Fibroblast of mammary gland (primary cell): ENCODE results near the gene HDAC1.
"Not testable (repeated sequence)": the region's sequence is repeated elsewhere in the genome, so short reads cannot be mapped to it uniquely, and the experiment has no call there.

ENCODE experiments used
- DNase-seq: peaks from one replicate; pipeline ENCODE4 v3.0.0-alpha.2; 2010; ENCODE audit warnings: low read depth
- H3K4me3 ChIP-seq: 2 replicates; pipeline ENCODE4 v1.5.1; 2011; ENCODE audit warnings: low read depth, mild to moderate bottlenecking, low read length, moderate library complexity; ENCODE audit not compliant: control insufficient read depth
- TF ChIP-seq, protein P1 (sequence below): conservative IDR thresholded peaks from 2 replicates; pipeline ENCODE4 v1.5.1; 2011; ENCODE audit warnings: low read depth, low read length, inconsistent platforms; ENCODE audit not compliant: control insufficient read depth, insufficient read depth

The HDAC1 gene

DNA sequence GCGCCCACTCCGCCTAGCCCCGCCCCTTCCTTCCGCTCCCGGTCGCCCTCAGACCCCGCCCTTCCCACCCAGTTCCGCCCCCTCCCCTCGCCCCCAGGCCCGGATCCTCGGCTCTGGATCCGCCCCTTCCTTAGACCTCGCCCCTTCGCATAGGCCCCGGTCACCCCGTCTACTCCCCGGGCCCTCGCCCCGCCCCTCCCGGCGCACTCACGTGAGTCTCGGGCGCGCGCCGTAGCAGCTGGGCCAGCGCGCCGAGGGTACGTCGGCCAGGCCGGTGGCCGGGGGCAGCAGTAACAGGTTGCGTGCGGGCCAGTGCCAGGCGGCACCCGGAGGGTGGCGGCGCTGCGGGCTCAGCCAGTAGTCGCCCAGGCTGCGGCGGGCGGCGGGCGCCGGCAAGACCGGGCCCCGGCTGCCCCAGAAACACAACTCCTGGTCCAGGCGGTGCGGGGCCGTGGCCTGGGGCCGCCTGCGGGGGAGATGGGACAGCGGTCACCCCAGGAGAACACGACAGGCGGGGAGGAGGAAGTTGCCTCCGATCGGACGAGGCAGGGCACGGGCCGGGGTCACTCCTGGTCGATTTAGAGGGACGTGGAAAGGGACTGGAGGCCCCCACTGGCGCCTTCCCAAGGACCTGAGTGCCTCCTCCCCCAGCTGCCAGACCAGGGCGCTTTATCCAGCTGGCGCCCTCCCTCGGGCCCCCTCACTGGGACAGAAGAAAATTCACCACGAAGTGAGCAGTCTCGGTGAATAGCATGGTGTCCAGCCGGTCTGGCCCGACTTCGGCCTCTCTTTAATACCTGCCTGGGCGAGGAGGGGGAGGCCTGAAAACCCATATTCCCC lies 59.7 kb downstream of the HDAC1 start:
- TF ChIP-seq, protein P1, sequence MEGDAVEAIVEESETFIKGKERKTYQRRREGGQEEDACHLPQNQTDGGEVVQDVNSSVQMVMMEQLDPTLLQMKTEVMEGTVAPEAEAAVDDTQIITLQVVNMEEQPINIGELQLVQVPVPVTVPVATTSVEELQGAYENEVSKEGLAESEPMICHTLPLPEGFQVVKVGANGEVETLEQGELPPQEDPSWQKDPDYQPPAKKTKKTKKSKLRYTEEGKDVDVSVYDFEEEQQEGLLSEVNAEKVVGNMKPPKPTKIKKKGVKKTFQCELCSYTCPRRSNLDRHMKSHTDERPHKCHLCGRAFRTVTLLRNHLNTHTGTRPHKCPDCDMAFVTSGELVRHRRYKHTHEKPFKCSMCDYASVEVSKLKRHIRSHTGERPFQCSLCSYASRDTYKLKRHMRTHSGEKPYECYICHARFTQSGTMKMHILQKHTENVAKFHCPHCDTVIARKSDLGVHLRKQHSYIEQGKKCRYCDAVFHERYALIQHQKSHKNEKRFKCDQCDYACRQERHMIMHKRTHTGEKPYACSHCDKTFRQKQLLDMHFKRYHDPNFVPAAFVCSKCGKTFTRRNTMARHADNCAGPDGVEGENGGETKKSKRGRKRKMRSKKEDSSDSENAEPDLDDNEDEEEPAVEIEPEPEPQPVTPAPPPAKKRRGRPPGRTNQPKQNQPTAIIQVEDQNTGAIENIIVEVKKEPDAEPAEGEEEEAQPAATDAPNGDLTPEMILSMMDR = no peak
- DNase-seq = peak; percentile 84
- peak overlapping the region; percentile 63 for H3K4me3 ChIP-seq

DNA sequence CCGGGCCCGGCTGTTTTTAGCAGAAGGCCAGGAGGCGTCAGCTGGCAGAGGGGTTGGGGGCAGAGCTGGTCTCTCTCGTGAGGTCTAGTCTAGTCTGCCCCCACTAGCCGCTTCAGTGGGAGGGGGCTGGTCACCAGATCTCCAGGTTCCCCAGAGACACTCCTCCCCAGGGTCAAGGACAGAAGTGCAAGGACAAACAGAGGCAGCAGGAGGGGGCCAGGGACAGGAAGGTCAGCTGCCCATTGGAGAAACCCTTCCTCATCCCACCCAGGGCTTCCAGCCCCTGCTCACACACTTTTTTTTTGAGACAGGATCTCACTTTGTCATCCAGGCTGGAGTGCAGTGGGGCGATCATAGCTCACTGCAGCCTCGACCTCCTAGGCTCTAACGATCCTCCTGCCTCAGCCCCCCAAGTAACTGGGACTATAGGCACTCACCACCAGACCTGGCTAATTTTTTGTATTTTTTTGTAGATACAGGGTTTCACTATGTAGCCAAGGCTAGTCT lies 60.4 kb downstream of the HDAC1 start:
- DNase-seq = no peak
- peak overlapping the region; percentile 63 for H3K4me3 ChIP-seq

DNA sequence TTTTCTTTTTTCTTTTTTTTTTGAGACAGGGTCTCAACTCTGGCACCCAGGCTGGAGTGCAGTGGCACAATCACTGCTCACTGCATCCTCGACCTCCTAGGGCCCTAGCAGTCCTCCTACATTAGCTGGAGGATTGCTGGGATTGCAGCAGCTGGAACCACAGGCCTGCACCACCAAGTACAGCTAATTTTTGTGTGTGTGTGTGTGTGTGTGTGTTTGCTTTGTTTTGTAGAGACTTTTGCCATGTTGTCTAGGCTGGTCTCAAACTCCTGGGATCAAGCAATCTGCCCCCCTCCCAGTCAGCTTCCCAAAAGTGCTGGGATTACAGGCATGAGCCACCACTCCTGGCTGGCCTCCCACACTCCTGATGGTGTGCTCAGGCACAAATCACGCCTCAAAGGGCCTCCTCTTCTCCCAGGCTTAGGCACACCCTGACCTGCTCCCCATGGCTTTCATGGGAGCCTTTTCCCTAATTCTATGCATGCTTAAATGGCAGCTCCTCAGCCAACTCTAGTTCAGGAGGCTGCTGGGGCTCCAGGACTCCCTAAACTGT lies 61.0 kb downstream of the HDAC1 start:
- TF ChIP-seq, protein P1 = no peak
- DNase-seq = peak; percentile 38
- H3K4me3 ChIP-seq = no peak overlapping the region

More for the DNA sequence above, 60.4 kb downstream of the HDAC1 start:
- TF ChIP-seq, protein P1 = no peak

DNA sequence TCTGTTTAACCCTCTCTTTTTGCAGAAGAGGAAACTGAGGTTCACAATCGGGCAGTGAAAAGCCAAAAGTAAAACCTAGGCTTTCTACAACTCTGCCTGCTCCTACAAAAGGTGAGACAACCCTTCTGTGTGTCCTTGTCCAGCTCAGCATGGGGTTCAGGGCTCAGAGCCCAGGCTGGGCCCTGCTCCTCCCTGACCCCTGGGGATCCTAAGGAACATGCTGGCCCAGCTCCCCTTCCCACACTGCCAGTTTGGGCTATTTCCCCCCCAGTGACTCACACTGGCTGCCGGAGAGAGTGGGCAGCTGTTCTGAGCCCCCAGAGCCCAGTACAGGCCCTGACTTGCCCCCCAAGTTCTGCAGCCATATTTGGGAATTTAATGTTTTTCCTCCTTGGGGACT lies 61.5 kb downstream of the HDAC1 start:
- TF ChIP-seq, protein P1 = no peak
- DNase-seq = no peak
- no peak overlapping the region for H3K4me3 ChIP-seq

DNA sequence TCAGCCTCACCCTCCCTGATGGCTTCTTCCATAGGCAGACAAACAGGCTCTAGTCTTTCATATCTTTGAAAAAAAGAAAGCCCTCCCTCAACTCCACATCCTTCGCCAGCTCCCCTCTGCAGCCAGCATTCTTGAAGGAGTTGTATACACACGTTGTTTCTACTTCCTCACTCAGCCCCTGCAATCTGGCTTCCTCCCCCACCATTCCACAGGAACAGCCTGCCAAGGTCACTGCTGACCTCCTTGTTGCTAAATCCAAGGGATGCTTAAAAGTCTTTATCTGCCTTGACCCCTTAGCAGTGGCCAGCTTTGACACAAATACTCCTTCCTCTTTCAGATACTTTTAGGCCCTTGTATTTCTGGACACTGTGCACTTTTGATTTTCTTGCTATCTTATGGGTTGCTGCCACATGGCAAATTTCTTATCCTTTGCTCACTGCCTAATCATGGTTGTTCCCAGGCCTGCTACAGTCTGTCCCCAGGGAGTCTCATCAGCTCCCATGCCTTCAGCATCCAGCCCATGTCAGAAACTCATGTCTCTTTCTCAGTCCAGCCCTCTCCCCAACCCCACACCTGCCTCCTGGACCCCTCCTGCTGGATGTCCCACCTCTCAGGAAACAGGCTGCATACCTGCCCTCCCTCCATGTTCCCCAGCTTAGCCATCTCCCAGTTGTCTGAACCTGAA lies 62.1 kb downstream of the HDAC1 start:
- peak; percentile 65 for DNase-seq
- TF ChIP-seq, protein P1 = no peak
- no peak overlapping the region for H3K4me3 ChIP-seq

DNA sequence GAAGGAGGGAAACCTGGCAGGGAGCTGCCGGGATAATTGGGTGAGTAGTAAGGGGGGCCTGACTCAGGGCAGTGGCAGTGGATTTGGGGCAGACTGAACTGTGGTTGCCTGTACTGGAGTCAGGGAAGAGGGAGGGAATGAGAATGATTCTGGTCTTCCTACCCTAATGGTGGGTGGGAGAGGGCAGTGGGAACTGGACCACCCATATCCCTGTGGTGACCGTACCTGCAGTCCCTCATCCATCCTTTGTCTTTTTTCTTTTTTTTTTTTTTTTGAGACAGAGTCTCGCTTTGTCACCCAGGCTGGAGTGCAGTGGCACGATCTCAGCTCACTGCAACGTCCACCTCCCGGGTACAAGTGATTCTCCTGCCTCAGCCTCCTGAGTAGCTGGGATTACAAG lies 63.9 kb downstream of the HDAC1 start:
- not testable (repeated sequence) for DNase-seq, H3K4me3 ChIP-seq

DNA sequence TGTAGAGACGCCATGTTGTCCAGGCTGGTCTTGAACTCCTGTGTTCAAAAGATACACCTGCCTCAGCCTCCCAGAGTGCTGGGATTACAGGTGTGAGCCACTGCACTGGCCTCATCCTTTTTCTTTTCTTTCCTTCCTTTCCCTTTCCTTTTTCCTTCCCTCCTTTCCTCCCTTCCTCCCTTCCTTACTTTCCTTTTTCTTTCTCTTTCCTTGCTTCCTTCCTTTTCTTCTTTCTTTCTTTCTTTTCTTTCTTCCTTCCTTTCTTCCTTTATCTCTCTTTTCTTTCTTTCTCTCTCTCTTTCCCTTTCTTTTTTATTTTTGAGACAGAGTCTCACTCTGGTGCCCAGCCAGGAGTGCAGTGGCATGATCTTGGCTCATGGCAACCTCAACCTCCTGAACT lies 64.6 kb downstream of the HDAC1 start:
- H3K4me3 ChIP-seq = no peak overlapping the region
- no peak for DNase-seq
- TF ChIP-seq, protein P1 = no peak
